Measurements from ENCODE around the gene HSPG2.

DNA sequence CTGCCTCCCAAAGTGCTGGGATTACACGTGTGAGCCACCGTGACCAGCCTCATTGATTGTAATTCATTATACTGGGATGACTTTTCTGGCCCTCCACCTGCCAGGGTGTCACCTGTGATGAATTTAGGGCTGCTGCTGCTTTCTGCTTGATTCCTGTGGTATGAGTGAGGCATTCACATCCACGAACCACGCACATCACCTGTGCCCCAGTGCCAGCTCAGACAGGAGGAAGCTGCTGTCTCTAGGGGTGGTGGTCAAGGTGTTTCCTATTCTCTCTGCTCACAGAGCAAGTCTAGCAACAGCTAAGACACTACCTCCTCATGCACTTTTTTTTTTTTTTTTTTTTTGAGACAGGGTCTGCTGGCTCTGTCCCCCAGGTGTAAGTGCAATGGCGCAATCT, 137.4 kb downstream of the HSPG2 start:
- TF ChIP-seq POLR2A (IDR thresholded peaks at IDR 0.05) (no peak), CTCF (IDR thresholded peaks at IDR 0.05) (no peak)
